Hepatocyte (in vitro differentiated cells): ENCODE results near the gene MT1F. TPM values are rescaled to one million over a fixed set of nuclear protein-coding genes. Genes with fewer than 3 reads are reported as not detected.
"Not testable (repeated sequence)": the region's sequence is repeated elsewhere in the genome, so short reads cannot be mapped to it uniquely, and the experiment has no call there.

Experiments used
- DNase-seq: peaks from one replicate; pipeline ENCODE4 v3.0.0-alpha.2; 2016; ENCODE audit warnings: low spot score
- H2AFZ ChIP-seq: fragments of 200-600 bp; sonication (generic); 2 replicates; pipeline ENCODE4 v1.6.0; 2016; ENCODE audit warnings: antibody characterized with exemption, mild to moderate bottlenecking
- H3K27ac ChIP-seq: fragments of 200-600 bp; sonication (generic); 2 replicates; pipeline ENCODE4 v1.5.1; 2016; ENCODE audit warnings: mild to moderate bottlenecking
- H3K27me3 ChIP-seq: fragments of 200-600 bp; sonication (generic); 2 replicates; pipeline ENCODE4 v1.6.1; 2016
- H3K36me3 ChIP-seq: fragments of 200-600 bp; sonication (generic); replicated peaks from 2 replicates; pipeline ENCODE4 v1.5.1; 2016; ENCODE audit warnings: low read depth; ENCODE audit not compliant: insufficient read depth
- H3K4me1 ChIP-seq: fragments of 200-600 bp; sonication (generic); 2 replicates; pipeline ENCODE4 v1.5.1; 2016; ENCODE audit warnings: mild to moderate bottlenecking, moderate library complexity; ENCODE audit not compliant: insufficient read depth
- H3K4me2 ChIP-seq: fragments of 200-600 bp; sonication (generic); 2 replicates; pipeline ENCODE4 v1.6.0; 2016
- H3K4me3 ChIP-seq: fragments of 200-600 bp; sonication (generic); 2 replicates; pipeline ENCODE4 v1.5.1; 2016; ENCODE audit warnings: mild to moderate bottlenecking
- H3K79me2 ChIP-seq: fragments of 200-600 bp; sonication (generic); 2 replicates; pipeline ENCODE4 v1.6.0; 2017; ENCODE audit warnings: mild to moderate bottlenecking
- H3K9me2 ChIP-seq: fragments of 200-600 bp; sonication (generic); replicated peaks from 2 replicates; pipeline ENCODE4 v1.6.0; 2017; ENCODE audit warnings: mild to moderate bottlenecking; ENCODE audit not compliant: insufficient read depth
- H3K9me3 ChIP-seq: fragments of 200-600 bp; sonication (generic); 2 replicates; pipeline ENCODE4 v1.5.1; 2016; ENCODE audit warnings: low read depth, mild to moderate bottlenecking
- H4K20me1 ChIP-seq: fragments of 200-600 bp; sonication (generic); 2 replicates; pipeline ENCODE4 v1.6.0; 2016; ENCODE audit warnings: mild to moderate bottlenecking; ENCODE audit not compliant: insufficient read depth, poor library complexity, severe bottlenecking
- CTCF ChIP-seq: fragments of 200-600 bp; sonication (generic); IDR thresholded peaks from 2 replicates; pipeline ENCODE4 v1.5.1; 2016; ENCODE audit warnings: antibody characterized with exemption, mild to moderate bottlenecking; ENCODE audit not compliant: poor library complexity
- EZH2 ChIP-seq: fragments of 200-600 bp; sonication (generic); IDR thresholded peaks from 2 replicates; pipeline ENCODE4 v1.6.1; 2016; ENCODE audit warnings: antibody characterized with exemption, mild to moderate bottlenecking, borderline replicate concordance
- EZH2phosphoT487 ChIP-seq: fragments of 200-600 bp; sonication (generic); IDR thresholded peaks from one replicate; pipeline ENCODE4 v1.6.1; 2018; ENCODE audit warnings: antibody characterized with exemption, mild to moderate bottlenecking, low read depth, moderate library complexity; ENCODE audit not compliant: unreplicated experiment, severe bottlenecking
- WGBS: methylation state at CpG from one replicate; pipeline ENCODE4 v1.1.6; 2016; ENCODE audit warnings: low lambda C conversion rate; ENCODE audit errors: missing lambda C conversion rate; 5-methylcytosine and 5-hydroxymethylcytosine counted together
- polyA plus RNA-seq: library from polyadenylated mRNA; unstranded; fragments of >200 nt; fragmentation: Nextera tagmentation; extraction: Ambion mirVana; gene quantifications from 2 replicates; pipeline ENCODE4 v1.2.1, GENCODE V29; 2016
- total RNA-seq: library from RNA; depleted of rRNA; stranded (reverse); fragments of >200 nt; gene quantifications from 2 replicates; pipeline ENCODE4 v1.2.3, GENCODE V29; 2014

MT1F gene
- total and polyA plus RNA-seq, 2 experiments from 2014 or later: 7.1 to 11.8 TPM

DNA sequence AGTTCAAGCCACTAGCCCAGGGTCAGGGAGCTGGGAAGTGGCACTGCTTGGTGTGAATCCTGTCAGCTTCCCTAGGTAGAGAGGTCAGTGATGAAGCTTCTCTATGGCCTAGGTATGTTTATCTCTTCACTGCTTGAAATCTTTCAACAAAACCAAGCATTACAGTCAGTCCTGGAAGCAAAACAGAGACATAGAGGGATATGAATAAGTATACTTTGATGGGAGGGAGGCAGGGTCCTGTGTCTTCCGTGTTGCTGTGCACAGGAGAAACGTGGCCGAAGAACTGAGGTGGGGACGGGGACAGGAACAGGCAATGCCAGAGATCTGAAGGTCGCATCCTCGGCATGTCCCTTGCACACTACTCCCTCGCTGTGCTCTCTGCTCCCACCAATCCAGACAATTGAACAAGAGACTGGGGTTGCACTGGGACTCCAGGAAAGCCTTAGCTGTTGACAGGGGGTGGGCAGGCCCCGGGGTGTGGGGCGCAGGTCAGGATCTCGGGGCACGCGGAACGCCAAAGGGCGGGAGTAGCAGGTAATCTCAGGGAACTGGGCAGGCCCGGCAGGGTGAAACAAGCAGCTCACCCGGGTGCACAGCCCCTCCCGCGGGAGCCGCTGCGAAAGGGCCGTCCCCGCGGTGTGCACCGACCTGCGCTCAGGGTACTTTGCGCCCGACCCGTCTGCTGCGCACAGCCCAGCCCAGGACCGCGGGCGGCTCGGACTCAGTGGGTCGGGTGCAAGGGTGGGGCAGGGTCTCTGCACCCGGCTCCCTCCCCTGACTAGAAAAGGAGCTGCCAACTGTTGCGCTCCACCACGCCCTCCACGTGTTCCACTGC, 11.5 kb downstream of the MT1F start, which contains the start of gene MT1H:
Gene MT1H (plus strand): TSS at position 810 of the 835 bp plus-strand sequence. CDS start 71 bp downstream, outside the sequence.
- Histone ChIP-seq H3K27ac (no peak within 1 kb of the TSS), H4K20me1 (no peaks in the 10 kb centered on the region), H3K4me1 (no peaks in the 10 kb centered on the region), H3K36me3 (no peaks in the 10 kb centered on the region), H3K9me3 (no peaks in the 10 kb centered on the region), H2AFZ (no peak within 1 kb of the TSS), H3K79me2 (no peaks in the 10 kb centered on the region), H3K9me2 (no peaks in the 10 kb centered on the region), H3K4me3 (no peak within 1 kb of the TSS), H3K27me3 (peaks cover 99% of the 10 kb centered on the region), H3K4me2 (no peak within 1 kb of the TSS)
- TF ChIP-seq EZH2phosphoT487 (no peak), EZH2 (peak; percentile 64)
- whole genome bisulfite sequencing: 25% methylated on average over 38 of the region's 38 CpGs
- no peak for DNase-seq

DNA sequence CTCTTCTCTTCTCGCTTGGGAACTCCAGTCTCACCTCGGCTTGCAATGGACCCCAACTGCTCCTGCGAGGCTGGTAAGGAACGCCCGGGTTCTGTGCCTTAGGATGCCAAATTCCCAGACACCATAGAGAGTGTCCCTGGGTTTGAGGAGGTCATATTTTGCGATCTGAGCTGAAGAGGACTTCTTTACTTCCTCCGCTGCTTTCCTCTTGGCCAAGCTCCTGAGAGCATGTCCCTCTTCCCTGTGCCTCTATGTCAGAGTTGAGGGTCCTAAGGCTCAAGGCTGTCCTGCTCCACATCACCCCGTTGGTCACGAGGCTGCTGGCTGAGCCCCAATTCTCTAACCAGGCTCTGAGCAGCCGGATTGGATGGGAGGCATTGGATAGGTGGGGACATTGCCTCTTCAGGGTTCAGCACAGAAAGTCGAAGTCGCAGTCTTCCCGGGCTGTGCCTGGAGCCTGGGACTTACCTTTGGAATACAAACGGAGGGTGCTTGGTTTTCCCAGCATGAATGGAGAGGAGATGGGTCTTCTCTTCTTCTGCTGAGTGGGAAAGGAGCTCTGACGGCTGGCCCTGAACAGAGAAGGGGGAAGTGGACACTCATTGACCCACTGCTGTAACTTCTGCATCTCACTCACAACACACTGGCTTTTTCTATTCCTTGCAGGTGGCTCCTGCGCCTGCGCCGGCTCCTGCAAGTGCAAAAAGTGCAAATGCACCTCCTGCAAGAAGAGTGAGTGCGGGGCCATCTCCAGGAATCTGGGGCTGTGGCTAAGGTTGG, 12.3 kb downstream of the MT1F start:
- TF ChIP-seq CTCF (no peak), EZH2 (no peak), EZH2phosphoT487 (no peak)
- H3K4me2 ChIP-seq: no peak overlapping the region
- H3K36me3 ChIP-seq: no peaks in the 10 kb centered on the region
- H3K27me3 ChIP-seq: peaks cover 96% of the 10 kb centered on the region
- H3K27ac ChIP-seq: no peak overlapping the region
- no peaks in the 10 kb centered on the region for H4K20me1 ChIP-seq
- H2AFZ ChIP-seq: no peak overlapping the region
- no peaks in the 10 kb centered on the region for H3K79me2 ChIP-seq
- H3K9me3 ChIP-seq: no peaks in the 10 kb centered on the region
- DNase-seq: no peak
- WGBS: 31% methylated on average over 19 of the region's 19 CpGs
- H3K9me2 ChIP-seq: no peaks in the 10 kb centered on the region
- no peak overlapping the region for H3K4me3 ChIP-seq
- no peaks in the 10 kb centered on the region for H3K4me1 ChIP-seq

DNA sequence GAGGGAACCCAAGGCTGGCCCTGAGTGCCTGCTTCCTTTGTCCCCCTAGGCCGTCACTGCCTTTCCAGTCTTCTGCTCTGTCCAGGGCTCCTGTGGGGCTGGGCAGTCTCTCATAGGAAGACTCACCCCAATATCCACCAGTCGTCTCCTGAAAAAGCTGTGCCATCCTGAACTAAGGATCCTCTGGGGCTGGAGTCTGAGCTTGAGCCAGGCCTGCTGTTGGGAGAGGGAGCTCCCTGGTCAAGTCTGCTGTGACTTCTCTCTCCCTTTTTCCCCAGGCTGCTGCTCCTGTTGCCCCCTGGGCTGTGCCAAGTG, 12.8 kb downstream of the MT1F start:
- Histone ChIP-seq H3K9me2 (no peaks in the 10 kb centered on the region), H3K79me2 (no peaks in the 10 kb centered on the region), H3K27me3 (peaks cover 96% of the 10 kb centered on the region), H4K20me1 (no peaks in the 10 kb centered on the region), H3K4me3 (no peak overlapping the region), H3K9me3 (no peaks in the 10 kb centered on the region), H3K4me1 (no peaks in the 10 kb centered on the region), H3K4me2 (no peak overlapping the region), H3K27ac (no peak overlapping the region), H3K36me3 (no peaks in the 10 kb centered on the region), H2AFZ (no peak overlapping the region)
- no peak for DNase-seq
- TF ChIP-seq EZH2phosphoT487: no peak
- peak; percentile 38 for TF ChIP-seq EZH2
- 58% methylated on average over 2 of the region's 2 CpGs for WGBS

GRCh38 chr16:56671691-56672090, 13.9 kb downstream of the MT1F start:
- not testable (repeated sequence) for DNase-seq, H4K20me1 ChIP-seq, H3K4me1 ChIP-seq, H3K27ac ChIP-seq, H2AFZ ChIP-seq, H3K9me2 ChIP-seq, H3K36me3 ChIP-seq, H3K79me2 ChIP-seq, H3K4me2 ChIP-seq, H3K9me3 ChIP-seq, H3K4me3 ChIP-seq
- 78% methylated on average over 2 of the region's 2 CpGs for WGBS
- H3K27me3 ChIP-seq: peaks cover 96% of the 10 kb centered on the region

DNA sequence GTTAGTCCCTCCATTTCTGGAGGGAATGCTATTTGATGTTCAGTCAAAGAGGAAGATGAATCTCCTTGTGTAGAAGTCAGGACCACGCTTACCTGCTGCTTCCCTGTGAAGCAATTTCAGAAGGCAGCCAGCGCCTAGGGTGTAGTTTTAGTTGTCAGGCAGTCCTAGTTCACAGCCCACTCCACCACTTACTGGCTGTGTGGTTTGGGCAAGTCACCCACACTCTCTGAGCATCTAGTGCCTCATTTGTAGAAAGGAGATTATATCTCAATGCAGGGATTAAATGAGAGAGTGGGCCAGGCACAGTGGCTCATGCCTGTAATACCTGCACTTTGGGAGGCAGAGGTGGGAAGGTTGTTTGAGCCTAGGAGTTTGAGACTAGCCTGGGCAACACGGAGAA, 14.4 kb downstream of the MT1F start:
- not testable (repeated sequence) for H3K79me2 ChIP-seq, H3K27ac ChIP-seq, H3K4me2 ChIP-seq, H4K20me1 ChIP-seq, H3K9me3 ChIP-seq, H3K36me3 ChIP-seq, H3K4me1 ChIP-seq, H3K9me2 ChIP-seq, H3K4me3 ChIP-seq, H2AFZ ChIP-seq, DNase-seq
- 88% methylated on average over 3 of the region's 3 CpGs for whole genome bisulfite sequencing
- H3K27me3 ChIP-seq: peaks cover 96% of the 10 kb centered on the region
